Endothelial cell (in vitro differentiated cells): ENCODE data around the gene ADAMTSL4. TPM values are rescaled to one million over a fixed set of nuclear protein-coding genes. Genes with fewer than 3 reads are reported as not detected.
"Not testable (repeated sequence)": the region's sequence is repeated elsewhere in the genome, so short reads cannot be mapped to it uniquely, and the experiment has no call there.

Experiments used
- DNase-seq: peaks from one replicate; pipeline ENCODE4 v3.0.0; 2021; ENCODE audit warnings: low spot score
- H3K27ac Mint-ChIP-seq: one replicate; pipeline ENCODE4 v1.8.0; 2021; ENCODE audit warnings: mixed read lengths, inconsistent platforms; ENCODE audit not compliant: unreplicated experiment
- H3K27me3 Mint-ChIP-seq: one replicate; pipeline ENCODE4 v1.8.0; 2021; ENCODE audit warnings: mild to moderate bottlenecking, moderate library complexity, mixed read lengths, inconsistent platforms; ENCODE audit not compliant: unreplicated experiment
- H3K36me3 Mint-ChIP-seq: one replicate; pipeline ENCODE4 v1.8.0; 2021; ENCODE audit warnings: mild to moderate bottlenecking, low read depth, mixed read lengths, inconsistent platforms; ENCODE audit not compliant: unreplicated experiment
- H3K4me1 Mint-ChIP-seq: one replicate; pipeline ENCODE4 v1.8.0; 2021; ENCODE audit warnings: mild to moderate bottlenecking, mixed read lengths, inconsistent platforms; ENCODE audit not compliant: unreplicated experiment
- H3K4me3 Mint-ChIP-seq: one replicate; pipeline ENCODE4 v1.8.0; 2021; ENCODE audit warnings: mild to moderate bottlenecking, mixed read lengths, inconsistent platforms; ENCODE audit not compliant: unreplicated experiment
- H3K9me3 Mint-ChIP-seq: one replicate; pipeline ENCODE4 v1.8.0; 2021; ENCODE audit warnings: mixed read lengths, inconsistent platforms; ENCODE audit not compliant: unreplicated experiment
- CTCF ChIP-seq: fragments of 200-600 bp; sonication (generic); IDR thresholded peaks from one replicate; pipeline ENCODE4 v1.5.0; 2021; ENCODE audit warnings: antibody characterized with exemption; ENCODE audit not compliant: unreplicated experiment
- total RNA-seq: library from RNA; stranded (reverse); fragmentation: NEBNext Ultra II Directional; extraction: Animal tissue kit (Norgen Biotek cat#: 25700); gene quantifications from one replicate; pipeline ENCODE4 v1.2.1, GENCODE V29; 2021; ENCODE audit not compliant: unreplicated experiment

The ADAMTSL4 gene
- total RNA-seq, 1 donor from 2014 or later, result 0.36 TPM

GRCh38 chr1:150577557-150578271, 28.5 kb downstream of the ADAMTSL4 start:
- peaks cover 39% of the 10 kb centered on the region for H3K4me1 Mint-ChIP-seq

GRCh38 chr1:150578272-150579109, 29.3 kb downstream of the ADAMTSL4 start:
- peaks cover 42% of the 10 kb centered on the region for H3K36me3 Mint-ChIP-seq
- DNase-seq, result peak; percentile 46
- peaks cover 39% of the 10 kb centered on the region for H3K4me1 Mint-ChIP-seq
- H3K9me3 Mint-ChIP-seq, result no peaks in the 10 kb centered on the region
- H3K4me3 Mint-ChIP-seq, result peak overlapping the region; percentile 100
- peaks cover 22% of the 10 kb centered on the region for H3K27me3 Mint-ChIP-seq
- TF ChIP-seq CTCF, result no peak
- H3K27ac Mint-ChIP-seq, result peak overlapping the region; percentile 99

More at GRCh38 chr1:150577557-150578271, 28.5 kb downstream of the ADAMTSL4 start:
- TF ChIP-seq CTCF, result no peak
- Mint-ChIP-seq H3K27me3 (peaks cover 22% of the 10 kb centered on the region), H3K4me3 (peak overlapping the region; percentile 100), H3K27ac (peak overlapping the region; percentile 99), H3K9me3 (no peaks in the 10 kb centered on the region), H3K36me3 (peaks cover 45% of the 10 kb centered on the region)
- DNase-seq, result no peak

- peaks cover 39% of the 10 kb centered on the region for H3K4me1 Mint-ChIP-seq
- no peaks in the 10 kb centered on the region for H3K9me3 Mint-ChIP-seq
- H3K27ac Mint-ChIP-seq, result peak within 1 kb of the TSS; percentile 99
- DNase-seq, result peak; percentile 86
- no peak for TF ChIP-seq CTCF
- peaks cover 22% of the 10 kb centered on the region for H3K27me3 Mint-ChIP-seq
- peak within 1 kb of the TSS; percentile 100 for H3K4me3 Mint-ChIP-seq
- H3K36me3 Mint-ChIP-seq, result peaks cover 42% of the 10 kb centered on the region
Measured at GRCh38 chr1:150579110-150579944, 30.1 kb downstream of the ADAMTSL4 start, which contains the start of gene MCL1. Gene MCL1, minus strand, starts transcription at chr1:150579610. Its CDS starts 80 bp downstream, at chr1:150579530.

- TF ChIP-seq CTCF, result no peak
- Mint-ChIP-seq H3K27ac (peak overlapping the region; percentile 94), H3K4me1 (peaks cover 32% of the 10 kb centered on the region), H3K27me3 (peaks cover 22% of the 10 kb centered on the region), H3K4me3 (peak overlapping the region; percentile 73), H3K36me3 (peaks cover 35% of the 10 kb centered on the region), H3K9me3 (no peaks in the 10 kb centered on the region)
- no peak for DNase-seq
Measured at GRCh38 chr1:150579945-150580642, 30.9 kb downstream of the ADAMTSL4 start.

- peaks cover 28% of the 10 kb centered on the region for H3K36me3 Mint-ChIP-seq
- not testable (repeated sequence) for H3K27ac Mint-ChIP-seq, H3K9me3 Mint-ChIP-seq, DNase-seq
- H3K4me1 Mint-ChIP-seq, result peaks cover 23% of the 10 kb centered on the region
- peaks cover 19% of the 10 kb centered on the region for H3K27me3 Mint-ChIP-seq
- peak overlapping the region; percentile 42 for H3K4me3 Mint-ChIP-seq
Measured at GRCh38 chr1:150580966-150581365, 31.8 kb downstream of the ADAMTSL4 start.

- DNase-seq, H3K27ac Mint-ChIP-seq, H3K4me3 Mint-ChIP-seq, H3K9me3 Mint-ChIP-seq: not testable (repeated sequence)
- Mint-ChIP-seq H3K36me3 (peaks cover 23% of the 10 kb centered on the region), H3K4me1 (peaks cover 20% of the 10 kb centered on the region), H3K27me3 (peaks cover 19% of the 10 kb centered on the region)
Measured at GRCh38 chr1:150581437-150581836, 32.2 kb downstream of the ADAMTSL4 start.

GRCh38 chr1:150581962-150582361, 32.8 kb downstream of the ADAMTSL4 start:
- H3K27me3 Mint-ChIP-seq, result peaks cover 19% of the 10 kb centered on the region
- H3K27ac Mint-ChIP-seq, result not testable (repeated sequence)
- H3K4me1 Mint-ChIP-seq, result peaks cover 17% of the 10 kb centered on the region

More at GRCh38 chr1:150581962-150582361, 32.8 kb downstream of the ADAMTSL4 start:
- H3K4me3 Mint-ChIP-seq, H3K9me3 Mint-ChIP-seq, DNase-seq: not testable (repeated sequence)
- peaks cover 20% of the 10 kb centered on the region for H3K36me3 Mint-ChIP-seq
